HUES48 (cell line): ENCODE results near the gene KAT6B.

Experiments
- H3K27ac ChIP-seq: one replicate; pipeline ENCODE4 v1.7.0; 2013; ENCODE audit warnings: low read depth, low read length, inconsistent platforms
- H3K27me3 ChIP-seq: 2 replicates; pipeline ENCODE4 v1.6.1; 2013; ENCODE audit warnings: mild to moderate bottlenecking, low read length; ENCODE audit not compliant: control insufficient read depth, insufficient read depth
- H3K36me3 ChIP-seq: 2 replicates; pipeline ENCODE4 v1.6.1; 2013; ENCODE audit warnings: low read length; ENCODE audit not compliant: control insufficient read depth, insufficient read depth
- H3K4me1 ChIP-seq: 2 replicates; pipeline ENCODE4 v1.6.1; 2013; ENCODE audit warnings: mild to moderate bottlenecking, low read length; ENCODE audit not compliant: control insufficient read depth, insufficient read depth
- H3K4me3 ChIP-seq: 2 replicates; pipeline ENCODE4 v1.5.1; 2013; ENCODE audit warnings: mild to moderate bottlenecking, low read depth, low read length
- H3K9ac ChIP-seq: 2 replicates; pipeline ENCODE4 v1.6.1; 2013; ENCODE audit warnings: mild to moderate bottlenecking, low read depth, low read length, moderate library complexity
- H3K9me3 ChIP-seq: 2 replicates; pipeline ENCODE4 v1.6.1; 2013; ENCODE audit warnings: low read length; ENCODE audit not compliant: control insufficient read depth, insufficient read depth

The KAT6B gene

GRCh38 chr10:74799721-74800221 is 26.6 kb upstream of the KAT6B start:
- Histone ChIP-seq H3K9me3 (no peaks in the 10 kb centered on the region), H3K27ac (no peak overlapping the region), H3K4me1 (0 out of 2 replicates have a peak, but pooled peaks cover 7% of the 10 kb centered on the region), H3K9ac (no peak overlapping the region), H3K4me3 (no peak overlapping the region), H3K27me3 (no peaks in the 10 kb centered on the region), H3K36me3 (no peaks in the 10 kb centered on the region)

DNA sequence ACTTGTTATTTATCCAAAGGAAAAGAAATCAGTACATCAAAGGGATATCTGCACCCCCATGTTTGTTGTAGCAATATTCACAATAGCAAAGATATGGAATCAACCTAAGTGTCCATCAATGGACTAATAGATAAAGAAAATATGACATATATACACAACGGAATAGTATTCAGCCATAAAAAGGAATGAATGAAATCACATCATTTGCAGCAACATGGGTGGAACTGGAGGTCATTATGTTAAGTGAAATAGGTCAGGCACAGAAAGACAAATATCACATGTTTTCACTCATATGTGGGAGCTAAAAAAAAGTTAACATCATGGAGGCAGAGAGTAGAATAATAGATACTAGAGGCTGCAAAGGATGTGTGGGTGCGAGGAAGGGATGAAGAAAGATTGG is 25.0 kb upstream of the KAT6B start:
- no peaks in the 10 kb centered on the region for H3K36me3 ChIP-seq
- no peaks in the 10 kb centered on the region for H3K9me3 ChIP-seq
- H3K4me3 ChIP-seq: no peak overlapping the region
- no peak overlapping the region for H3K27ac ChIP-seq
- no peaks in the 10 kb centered on the region for H3K27me3 ChIP-seq
- no peaks in the 10 kb centered on the region for H3K4me1 ChIP-seq
- H3K9ac ChIP-seq: no peak overlapping the region

- no peak overlapping the region for H3K4me3 ChIP-seq
- no peaks in the 10 kb centered on the region for H3K9me3 ChIP-seq
- H3K9ac ChIP-seq: no peak overlapping the region
- H3K36me3 ChIP-seq: no peaks in the 10 kb centered on the region
- no peaks in the 10 kb centered on the region for H3K27me3 ChIP-seq
- no peak overlapping the region for H3K27ac ChIP-seq
- H3K4me1 ChIP-seq: no peaks in the 10 kb centered on the region; the same call in 1 of the 2 replicates
These were observed 17.9 kb upstream of the KAT6B start for GRCh38 chr10:74808501-74808900.

GRCh38 chr10:74810087-74810486 is 16.3 kb upstream of the KAT6B start:
- Histone ChIP-seq H3K9me3 (no peaks in the 10 kb centered on the region), H3K4me1 (peaks cover 3% of the 10 kb centered on the region; the same call in 1 of the 2 replicates), H3K27ac (no peak overlapping the region), H3K27me3 (no peaks in the 10 kb centered on the region; the same call in 1 of the 2 replicates), H3K36me3 (no peaks in the 10 kb centered on the region), H3K9ac (no peak overlapping the region), H3K4me3 (no peak overlapping the region)

GRCh38 chr10:74813381-74814259 is 12.8 kb upstream of the KAT6B start:
- Histone ChIP-seq H3K36me3 (no peaks in the 10 kb centered on the region), H3K9ac (no peak overlapping the region), H3K4me3 (no peak overlapping the region), H3K9me3 (peaks cover 9% of the 10 kb centered on the region; the same call in 1 of the 2 replicates), H3K4me1 (peaks cover 3% of the 10 kb centered on the region; the same call in 1 of the 2 replicates), H3K27me3 (no peaks in the 10 kb centered on the region; the same call in 1 of the 2 replicates), H3K27ac (no peak overlapping the region)

DNA sequence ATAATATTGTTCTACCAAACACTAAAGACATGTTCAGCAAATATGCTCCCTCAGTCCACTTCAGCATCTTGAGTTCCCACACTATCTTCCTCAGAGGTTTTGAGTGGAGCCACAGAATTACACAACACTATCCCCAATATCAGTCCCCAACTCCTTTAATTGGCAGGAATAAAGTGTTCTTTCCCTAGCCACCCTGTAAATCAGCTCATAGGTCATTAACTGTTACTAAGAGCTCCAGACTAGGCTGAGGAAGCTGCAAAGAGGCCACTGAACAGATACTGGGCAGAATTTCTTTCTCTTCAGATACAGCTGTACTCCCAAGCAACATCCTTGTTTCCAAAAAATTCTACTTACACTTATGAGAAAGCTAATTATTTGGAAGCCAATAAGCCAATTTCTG is 11.6 kb upstream of the KAT6B start:
- Histone ChIP-seq H3K4me1 (peaks cover 3% of the 10 kb centered on the region; the same call in 1 of the 2 replicates), H3K27ac (no peak overlapping the region), H3K36me3 (no peaks in the 10 kb centered on the region), H3K4me3 (no peak overlapping the region), H3K9me3 (peaks cover 9% of the 10 kb centered on the region; the same call in 1 of the 2 replicates), H3K27me3 (no peaks in the 10 kb centered on the region; the same call in 1 of the 2 replicates), H3K9ac (no peak overlapping the region)

DNA sequence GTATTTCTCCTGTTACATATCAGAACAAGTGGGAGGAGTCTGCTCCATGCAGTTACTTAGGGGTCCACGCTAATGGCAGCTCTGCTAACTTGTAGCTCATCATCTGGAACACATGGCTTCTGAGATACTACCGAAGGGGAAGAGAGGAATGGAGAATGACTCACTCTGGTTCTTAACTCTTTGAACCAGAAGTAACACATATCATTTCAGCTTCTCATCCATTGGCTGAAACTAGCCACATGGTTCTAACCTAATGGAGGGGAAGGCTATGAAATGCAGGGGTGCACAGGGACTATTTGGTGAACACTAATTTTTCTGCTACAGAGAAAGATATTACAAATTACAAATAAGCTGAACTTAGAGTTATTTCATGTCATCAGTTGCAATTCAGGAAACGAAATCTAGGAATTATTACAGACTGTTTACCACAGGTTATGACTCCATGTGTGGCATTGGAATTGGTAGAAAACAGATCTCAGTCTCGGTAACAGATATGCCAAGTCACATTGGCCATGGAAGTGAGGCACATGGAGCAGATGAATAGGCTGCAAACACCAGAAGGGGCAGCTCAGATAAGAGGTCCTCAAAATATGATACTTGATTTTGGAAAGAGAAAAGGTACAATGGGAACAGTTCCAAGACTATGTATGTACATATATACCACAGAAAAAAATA is 9.4 kb upstream of the KAT6B start:
- H3K4me3 ChIP-seq: no peak overlapping the region
- no peak overlapping the region for H3K27ac ChIP-seq
- H3K9me3 ChIP-seq: peaks cover 9% of the 10 kb centered on the region; the same call in 1 of the 2 replicates
- peaks cover 3% of the 10 kb centered on the region; the same call in 1 of the 2 replicates for H3K4me1 ChIP-seq
- H3K36me3 ChIP-seq: no peaks in the 10 kb centered on the region
- H3K9ac ChIP-seq: no peak overlapping the region
- H3K27me3 ChIP-seq: no peaks in the 10 kb centered on the region; the same call in 1 of the 2 replicates

DNA sequence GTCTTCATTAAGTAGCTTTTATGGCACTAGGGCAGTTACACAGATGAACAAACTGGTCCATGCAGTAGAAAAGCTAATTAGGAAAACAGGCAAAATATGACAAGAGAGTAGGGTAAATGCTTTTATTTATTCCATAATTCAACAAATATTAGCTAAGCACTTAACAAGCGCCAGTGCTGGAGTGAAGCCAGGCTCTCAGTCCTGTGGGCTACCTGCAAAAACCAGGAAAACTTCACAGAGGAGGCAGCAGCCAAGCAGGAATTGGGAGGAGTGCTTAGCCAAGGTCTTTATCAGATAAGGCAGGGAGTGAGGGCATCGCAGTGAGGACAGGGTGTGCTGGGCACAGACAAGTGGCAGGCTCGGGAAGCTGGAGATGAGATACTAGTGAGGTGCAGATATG is 4.9 kb upstream of the KAT6B start:
- Histone ChIP-seq H3K4me1 (peaks cover 11% of the 10 kb centered on the region), H3K9ac (no peak overlapping the region), H3K27ac (no peak overlapping the region)

GRCh38 chr10:74822101-74822500 is 4.3 kb upstream of the KAT6B start:
- peaks cover 11% of the 10 kb centered on the region for H3K4me1 ChIP-seq
- H3K27ac ChIP-seq: no peak overlapping the region
- H3K36me3 ChIP-seq: no peaks in the 10 kb centered on the region
- H3K4me3 ChIP-seq: no peak overlapping the region
- no peaks in the 10 kb centered on the region for H3K27me3 ChIP-seq
- H3K9ac ChIP-seq: no peak overlapping the region
- H3K9me3 ChIP-seq: peaks cover 2% of the 10 kb centered on the region; the same call in 1 of the 2 replicates

More for the DNA sequence above, 4.9 kb upstream of the KAT6B start:
- H3K9me3 ChIP-seq: peaks cover 8% of the 10 kb centered on the region; the same call in 1 of the 2 replicates
- H3K4me3 ChIP-seq: no peak overlapping the region
- no peaks in the 10 kb centered on the region for H3K36me3 ChIP-seq
- no peaks in the 10 kb centered on the region for H3K27me3 ChIP-seq

DNA sequence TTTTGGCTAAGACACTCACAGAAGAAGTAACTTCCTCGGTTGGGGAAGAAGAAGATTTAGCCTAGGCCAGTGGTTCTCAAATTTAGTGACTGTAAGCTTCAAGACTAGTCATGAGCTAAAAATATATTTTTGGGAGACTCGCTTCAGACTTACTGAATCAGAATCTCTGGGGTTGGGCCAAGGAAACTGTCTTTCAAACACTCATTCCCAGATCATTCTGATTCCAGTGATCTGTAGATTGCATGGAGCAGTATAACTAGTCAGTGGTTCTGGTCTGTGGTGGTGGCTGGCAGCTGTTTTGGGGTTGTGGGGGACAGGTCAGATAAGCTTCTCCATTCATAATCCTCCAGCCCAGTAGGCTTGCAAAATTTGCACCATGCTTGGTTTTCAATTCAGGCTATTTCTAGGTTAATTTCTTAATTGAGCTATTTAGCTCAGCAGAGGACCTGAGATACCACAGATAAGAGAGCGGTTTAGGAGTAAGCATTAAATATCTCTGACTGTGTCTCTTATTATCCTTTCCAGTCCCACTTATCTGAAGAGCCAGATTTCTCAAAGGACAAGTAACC is 3.8 kb upstream of the KAT6B start:
- Histone ChIP-seq H3K27ac (no peak overlapping the region), H3K4me3 (no peak overlapping the region), H3K27me3 (no peaks in the 10 kb centered on the region)

More for the DNA sequence above, 3.8 kb upstream of the KAT6B start:
- Histone ChIP-seq H3K9me3 (no peaks in the 10 kb centered on the region), H3K36me3 (no peaks in the 10 kb centered on the region), H3K9ac (no peak overlapping the region), H3K4me1 (peaks cover 11% of the 10 kb centered on the region)
